LNCAP (cell line): Measurements from ENCODE around the gene DNLZ.

ENCODE experiments used
- CTCF ChIP-seq: fragments of 450-650 bp; IDR thresholded peaks from 2 replicates; pipeline ENCODE4 v1.5.1; 2017; ENCODE audit warnings: mild to moderate bottlenecking

DNLZ gene

GRCh38 chr9:136399176-136400037 lies 35.9 kb upstream of the DNLZ start:
- no peak for TF ChIP-seq CTCF

GRCh38 chr9:136398286-136398685 lies 34.7 kb upstream of the DNLZ start:
- TF ChIP-seq CTCF = no peak

GRCh38 chr9:136397643-136398042 lies 34.1 kb upstream of the DNLZ start:
- no peak for TF ChIP-seq CTCF

- no peak for TF ChIP-seq CTCF
Observed at GRCh38 chr9:136396219-136396515, 32.6 kb upstream of the DNLZ start.

- TF ChIP-seq CTCF = no peak
Observed at GRCh38 chr9:136395345-136396218, 32.0 kb upstream of the DNLZ start.

GRCh38 chr9:136395020-136395340 lies 31.4 kb upstream of the DNLZ start:
- no peak for TF ChIP-seq CTCF

GRCh38 chr9:136394312-136395019 lies 30.9 kb upstream of the DNLZ start:
- TF ChIP-seq CTCF = no peak
